Activated CD4-positive, alpha-beta T cell treated with anti-CD3 and anti-CD28 coated beads, Interleukin-2, amount 50 U/mL, for 48 hours (primary cell): Measurements from ENCODE around the gene MAP3K6.
"Not testable (repeated sequence)": the region's sequence is repeated elsewhere in the genome, so short reads cannot be mapped to it uniquely, and the experiment has no call there.

Experiments
- DNase-seq, 2 experiments: peaks; one replicate each; pipeline ENCODE4 v3.0.0-alpha.2; 2020

MAP3K6 gene

GRCh38 chr1:27366411-27367159 lies at the start of gene MAP3K6:
Gene MAP3K6, minus strand, starts transcription at chr1:27366961. Its CDS starts 364 bp downstream, at chr1:27366597.
- DNase-seq: peak; percentile 68 to 76

GRCh38 chr1:27414091-27414490 lies 47.3 kb upstream of the MAP3K6 start:
- no peak for DNase-seq

- no peak for DNase-seq
Observed at GRCh38 chr1:27413004-27413403, 46.2 kb upstream of the MAP3K6 start.

GRCh38 chr1:27412502-27412901 lies 45.7 kb upstream of the MAP3K6 start:
- no peak for DNase-seq

- DNase-seq: no peak
Observed at GRCh38 chr1:27410709-27411108, 43.9 kb upstream of the MAP3K6 start.

- no peak for DNase-seq
Observed at GRCh38 chr1:27409669-27410068, 42.9 kb upstream of the MAP3K6 start.

GRCh38 chr1:27408151-27408550 lies 41.4 kb upstream of the MAP3K6 start:
- DNase-seq: no peak

GRCh38 chr1:27406791-27407190 lies 40.0 kb upstream of the MAP3K6 start:
- DNase-seq: not testable (repeated sequence)

- no peak for DNase-seq
Observed at GRCh38 chr1:27406362-27406680, 39.6 kb upstream of the MAP3K6 start.

- not testable (repeated sequence) for DNase-seq
Observed at GRCh38 chr1:27405598-27406361, 39.0 kb upstream of the MAP3K6 start.

GRCh38 chr1:27405074-27405473 lies 38.3 kb upstream of the MAP3K6 start:
- DNase-seq: no peak

- no peak for DNase-seq
Observed at GRCh38 chr1:27403931-27404330, 37.2 kb upstream of the MAP3K6 start.

GRCh38 chr1:27403065-27403726 lies 36.4 kb upstream of the MAP3K6 start:
- DNase-seq: no peak

- DNase-seq: peak in 1 of 2 experiments; percentile 32
Observed at GRCh38 chr1:27402349-27402754, 35.6 kb upstream of the MAP3K6 start.

- no peak for DNase-seq
Observed at GRCh38 chr1:27400963-27401341, 34.2 kb upstream of the MAP3K6 start.

- no peak for DNase-seq
Observed at GRCh38 chr1:27400082-27400962, 33.6 kb upstream of the MAP3K6 start.

GRCh38 chr1:27399251-27400025 lies 32.7 kb upstream of the MAP3K6 start:
- no peak for DNase-seq

- DNase-seq: no peak
Observed at GRCh38 chr1:27398405-27399149, 31.8 kb upstream of the MAP3K6 start.

- no peak for DNase-seq
Observed at GRCh38 chr1:27397749-27398148, 31.0 kb upstream of the MAP3K6 start.

- DNase-seq: no peak
Observed at GRCh38 chr1:27397110-27397509, 30.3 kb upstream of the MAP3K6 start.
